GM12864 (cell line): Measurements from ENCODE around the gene CYFIP1.

Experiments used
- DNase-seq: peaks from one replicate; pipeline ENCODE4 v3.0.0-alpha.2; 2011; ENCODE audit warnings: low read depth
- H3K4me3 ChIP-seq: 2 replicates; pipeline ENCODE4 v1.5.1; 2011; ENCODE audit warnings: mild to moderate bottlenecking, low read depth, low read length, control low read depth
- TF ChIP-seq, protein P1 (sequence below): IDR thresholded peaks from 2 replicates; pipeline ENCODE4 v1.5.1; 2011; ENCODE audit warnings: low read depth, mild to moderate bottlenecking, moderate library complexity, low read length, control low read depth, inconsistent platforms; ENCODE audit errors: missing control alignments

Gene CYFIP1

DNA sequence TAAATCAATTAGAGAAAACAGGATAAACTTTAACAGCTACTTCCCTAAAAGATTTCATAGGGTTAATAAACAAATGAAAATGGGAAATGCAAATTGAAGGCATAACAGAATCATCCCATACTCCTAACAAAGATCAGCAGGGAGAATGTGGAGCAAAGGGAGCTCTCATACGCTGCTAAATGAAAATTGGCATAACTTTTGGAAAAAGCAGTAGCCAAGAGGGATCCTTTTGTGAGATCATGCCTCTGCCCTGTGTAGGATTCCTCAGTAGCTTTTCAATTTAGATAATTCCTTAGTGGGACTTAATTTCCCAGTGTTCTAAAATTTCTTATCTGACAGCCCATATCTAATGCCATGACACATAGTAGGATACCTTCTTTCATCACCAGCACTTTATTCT lies 123.5 kb downstream of the CYFIP1 start:
- no peak overlapping the region for H3K4me3 ChIP-seq
- no peak for DNase-seq
- TF ChIP-seq, protein P1, sequence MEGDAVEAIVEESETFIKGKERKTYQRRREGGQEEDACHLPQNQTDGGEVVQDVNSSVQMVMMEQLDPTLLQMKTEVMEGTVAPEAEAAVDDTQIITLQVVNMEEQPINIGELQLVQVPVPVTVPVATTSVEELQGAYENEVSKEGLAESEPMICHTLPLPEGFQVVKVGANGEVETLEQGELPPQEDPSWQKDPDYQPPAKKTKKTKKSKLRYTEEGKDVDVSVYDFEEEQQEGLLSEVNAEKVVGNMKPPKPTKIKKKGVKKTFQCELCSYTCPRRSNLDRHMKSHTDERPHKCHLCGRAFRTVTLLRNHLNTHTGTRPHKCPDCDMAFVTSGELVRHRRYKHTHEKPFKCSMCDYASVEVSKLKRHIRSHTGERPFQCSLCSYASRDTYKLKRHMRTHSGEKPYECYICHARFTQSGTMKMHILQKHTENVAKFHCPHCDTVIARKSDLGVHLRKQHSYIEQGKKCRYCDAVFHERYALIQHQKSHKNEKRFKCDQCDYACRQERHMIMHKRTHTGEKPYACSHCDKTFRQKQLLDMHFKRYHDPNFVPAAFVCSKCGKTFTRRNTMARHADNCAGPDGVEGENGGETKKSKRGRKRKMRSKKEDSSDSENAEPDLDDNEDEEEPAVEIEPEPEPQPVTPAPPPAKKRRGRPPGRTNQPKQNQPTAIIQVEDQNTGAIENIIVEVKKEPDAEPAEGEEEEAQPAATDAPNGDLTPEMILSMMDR: no peak

DNA sequence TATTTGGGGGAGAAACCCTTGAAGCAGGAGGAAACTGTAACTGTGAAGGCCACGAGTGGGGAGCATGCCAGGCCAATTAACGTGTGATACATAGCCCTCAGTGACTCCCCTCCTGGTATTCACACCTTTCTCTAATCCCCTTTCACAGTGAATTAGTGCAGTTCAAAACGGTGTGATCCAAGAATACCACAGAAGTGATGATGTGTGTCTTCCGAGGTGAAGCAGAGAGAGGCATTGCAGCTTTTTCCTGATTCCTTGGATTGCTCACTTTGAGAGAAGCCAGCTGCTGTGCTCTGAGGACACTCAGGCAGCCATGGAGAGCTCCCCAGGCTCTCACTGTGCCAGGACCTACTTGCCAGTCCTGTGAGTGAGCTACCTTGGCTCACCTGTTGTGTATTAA lies 124.4 kb downstream of the CYFIP1 start:
- no peak overlapping the region for H3K4me3 ChIP-seq
- DNase-seq: no peak
- TF ChIP-seq, protein P1: no peak

DNA sequence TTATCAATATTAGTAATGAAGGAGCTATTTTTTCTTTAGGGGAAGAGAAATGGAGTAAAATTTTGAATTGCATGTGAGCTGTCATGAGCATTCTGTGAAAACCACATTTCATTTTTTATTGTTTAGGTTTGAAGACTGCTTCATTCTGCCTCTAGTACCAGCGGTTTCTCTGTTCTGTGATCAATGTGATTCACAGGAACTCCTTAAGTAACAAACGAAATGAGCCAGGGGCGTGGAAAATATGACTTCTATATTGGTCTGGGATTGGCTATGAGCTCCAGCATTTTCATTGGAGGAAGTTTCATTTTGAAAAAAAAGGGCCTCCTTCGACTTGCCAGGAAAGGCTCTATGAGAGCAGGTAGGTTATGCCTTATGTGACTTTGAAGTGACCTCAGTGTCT lies 128.7 kb downstream of the CYFIP1 start:
- DNase-seq: no peak
- H3K4me3 ChIP-seq: no peak overlapping the region
- TF ChIP-seq, protein P1: no peak

DNA sequence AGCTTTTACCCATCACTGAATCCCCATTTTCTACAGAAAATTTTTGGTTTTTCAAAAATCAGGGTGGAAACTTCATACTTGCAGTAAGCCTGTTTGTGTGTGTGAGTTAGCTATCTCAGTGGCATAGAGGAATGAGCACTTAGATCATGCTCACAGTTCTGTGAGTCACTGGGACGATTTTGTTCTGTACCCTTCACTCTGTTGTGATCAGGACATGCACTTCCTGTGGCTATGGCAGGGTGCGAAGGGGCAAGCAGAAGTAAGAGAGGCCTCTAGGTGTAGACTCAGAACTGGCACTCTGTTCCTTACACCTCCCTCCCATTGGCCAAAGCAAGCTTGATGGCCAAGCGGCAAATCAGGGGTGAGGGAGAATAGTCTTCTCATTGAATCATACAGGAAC lies 130.1 kb downstream of the CYFIP1 start:
- TF ChIP-seq, protein P1: no peak
- DNase-seq: no peak
- H3K4me3 ChIP-seq: no peak overlapping the region

DNA sequence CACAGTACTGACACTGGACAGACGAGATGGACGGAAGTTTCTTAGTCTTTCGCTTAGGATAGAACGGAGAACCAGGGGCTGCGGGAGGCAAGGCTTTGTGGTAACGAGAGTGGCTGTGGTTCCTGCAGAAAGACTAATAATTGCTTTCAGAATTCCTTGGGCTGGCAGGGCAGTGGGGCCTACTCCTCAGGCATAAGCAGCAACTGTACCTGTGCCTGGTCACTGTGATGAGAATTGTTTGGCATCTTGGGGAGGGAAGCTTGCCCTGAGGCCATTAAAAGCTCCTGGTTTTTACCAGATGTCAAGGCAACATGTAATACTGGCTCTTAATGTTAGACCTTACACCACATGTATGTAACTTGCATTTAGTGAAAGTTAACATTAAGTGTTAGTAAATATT lies 134.1 kb downstream of the CYFIP1 start:
- no peak overlapping the region for H3K4me3 ChIP-seq
- no peak for DNase-seq
- TF ChIP-seq, protein P1: no peak

DNA sequence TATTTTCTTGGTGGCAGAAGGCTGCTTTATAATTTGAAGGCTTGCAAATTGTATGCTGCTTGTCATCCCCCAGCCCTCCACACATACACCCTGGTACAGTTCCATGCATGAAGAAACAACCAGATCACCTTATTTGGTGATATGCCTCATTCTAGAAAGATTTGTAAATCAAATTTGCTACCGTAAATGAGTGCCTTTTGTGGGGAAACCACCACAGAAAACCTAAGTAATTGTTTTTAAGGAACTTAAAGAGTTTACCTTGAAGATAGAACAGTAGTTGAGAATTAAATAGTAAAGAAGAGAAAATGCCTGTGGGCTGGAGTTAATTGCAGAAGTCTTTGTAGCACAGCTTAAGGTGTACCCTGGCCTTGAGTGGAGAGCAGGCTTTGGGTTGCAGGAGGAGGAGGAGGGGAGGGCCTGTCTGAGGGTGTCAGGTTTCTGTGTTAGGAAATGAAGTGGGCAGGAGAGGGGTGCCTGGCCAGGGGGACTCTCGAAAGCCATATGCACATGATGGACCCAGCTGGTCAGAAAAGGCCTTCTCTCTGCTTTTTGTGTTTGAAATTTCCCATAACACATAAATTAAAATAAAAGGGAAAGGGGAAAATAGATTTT lies 134.8 kb downstream of the CYFIP1 start:
- DNase-seq: no peak
- TF ChIP-seq, protein P1: no peak
- no peak overlapping the region for H3K4me3 ChIP-seq

DNA sequence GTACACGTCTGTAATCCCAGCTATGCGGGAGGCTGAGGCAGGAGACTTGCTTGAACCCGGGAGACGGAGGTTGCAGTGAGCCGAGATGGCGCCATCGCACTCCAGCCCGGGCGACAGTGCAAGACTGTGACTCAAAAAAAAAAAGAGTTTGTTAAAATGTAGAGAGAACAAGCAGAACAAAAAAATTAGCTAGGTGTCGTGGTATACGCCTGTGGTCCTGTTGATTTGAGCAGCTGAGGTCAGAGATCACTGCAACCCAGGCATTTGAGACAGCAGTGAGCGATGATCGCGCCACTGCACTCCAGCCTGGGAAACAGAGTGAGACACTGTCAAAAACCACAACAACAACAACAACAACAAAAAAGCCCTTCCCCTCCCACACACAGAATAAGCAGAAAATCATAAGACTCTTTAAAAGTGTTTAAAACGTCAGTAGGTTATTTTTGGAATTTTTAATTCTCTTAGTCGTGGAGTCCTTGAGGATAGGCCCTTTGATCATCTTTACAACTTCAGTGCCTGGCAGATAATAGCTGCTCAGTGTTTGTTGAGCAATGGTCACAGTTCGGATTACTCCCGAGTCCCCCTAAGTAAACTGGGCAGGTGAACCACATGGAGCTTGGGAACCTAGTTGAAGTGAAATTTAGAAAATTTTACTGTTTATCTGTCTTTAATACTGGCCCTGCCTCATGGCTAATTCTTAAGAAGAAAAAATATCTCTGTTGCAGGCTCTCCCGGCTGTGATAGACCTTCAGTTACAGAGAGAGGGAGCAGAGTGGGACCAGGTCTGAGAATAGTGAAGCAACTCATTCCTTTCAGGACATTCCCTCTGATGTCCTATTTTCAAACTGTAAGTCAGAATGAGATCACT lies 135.5 kb downstream of the CYFIP1 start:
- no peak for DNase-seq
- H3K4me3 ChIP-seq: no peak overlapping the region
- TF ChIP-seq, protein P1: no peak
